ENCODE results near the gene SLC9A9. TPM values are rescaled to one million over a fixed set of nuclear protein-coding genes. Genes with fewer than 3 reads are reported as not detected.

The SLC9A9 gene
- polyA plus RNA-seq, 1 experiment: 2.4 TPM

DNA sequence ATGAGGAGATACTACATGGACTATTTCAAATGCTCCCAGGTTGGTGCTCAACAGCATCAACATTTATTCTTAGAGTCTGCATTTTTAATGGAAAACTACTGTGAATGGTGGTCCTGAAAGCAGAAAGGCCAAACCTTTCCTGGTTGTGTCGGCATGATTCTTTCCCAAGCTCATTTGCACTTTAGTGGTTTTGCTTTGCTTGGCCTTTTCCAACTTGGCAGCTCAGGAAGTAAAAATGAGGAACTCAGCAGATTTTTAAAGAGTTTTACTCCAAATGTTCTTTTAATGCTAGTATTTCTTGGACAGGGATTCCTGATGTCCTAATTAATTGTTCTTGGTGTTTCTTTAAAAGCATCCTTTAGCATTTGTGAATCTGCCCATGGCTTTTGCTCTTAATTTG is 197.4 kb downstream of the SLC9A9 start:
- no peak for DNase-seq (ENCODE audit: low read depth)
- H3K27me3 ChIP-seq (ENCODE audit: control insufficient read depth, insufficient read depth, low read length): no peaks in the 10 kb centered on the region
- POLR2A ChIA-PET: no interaction called here
- CTCF ChIA-PET: interaction anchor here (1.4 kb wide), 1 partner anchor 9 kb away, joined by 6 read pairs; no protein-coding TSS in a partner anchor
- TF ChIP-seq, protein P1, sequence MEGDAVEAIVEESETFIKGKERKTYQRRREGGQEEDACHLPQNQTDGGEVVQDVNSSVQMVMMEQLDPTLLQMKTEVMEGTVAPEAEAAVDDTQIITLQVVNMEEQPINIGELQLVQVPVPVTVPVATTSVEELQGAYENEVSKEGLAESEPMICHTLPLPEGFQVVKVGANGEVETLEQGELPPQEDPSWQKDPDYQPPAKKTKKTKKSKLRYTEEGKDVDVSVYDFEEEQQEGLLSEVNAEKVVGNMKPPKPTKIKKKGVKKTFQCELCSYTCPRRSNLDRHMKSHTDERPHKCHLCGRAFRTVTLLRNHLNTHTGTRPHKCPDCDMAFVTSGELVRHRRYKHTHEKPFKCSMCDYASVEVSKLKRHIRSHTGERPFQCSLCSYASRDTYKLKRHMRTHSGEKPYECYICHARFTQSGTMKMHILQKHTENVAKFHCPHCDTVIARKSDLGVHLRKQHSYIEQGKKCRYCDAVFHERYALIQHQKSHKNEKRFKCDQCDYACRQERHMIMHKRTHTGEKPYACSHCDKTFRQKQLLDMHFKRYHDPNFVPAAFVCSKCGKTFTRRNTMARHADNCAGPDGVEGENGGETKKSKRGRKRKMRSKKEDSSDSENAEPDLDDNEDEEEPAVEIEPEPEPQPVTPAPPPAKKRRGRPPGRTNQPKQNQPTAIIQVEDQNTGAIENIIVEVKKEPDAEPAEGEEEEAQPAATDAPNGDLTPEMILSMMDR (IDR thresholded peaks at IDR 0.05; ENCODE audit: insufficient read depth, low read depth, low read length): no peak
- no peaks in the 10 kb centered on the region for H3K36me3 ChIP-seq (ENCODE audit: control insufficient read depth, insufficient read depth, low read length)
- H3K4me3 ChIP-seq (ENCODE audit: low read depth, low read length): no peak overlapping the region

DNA sequence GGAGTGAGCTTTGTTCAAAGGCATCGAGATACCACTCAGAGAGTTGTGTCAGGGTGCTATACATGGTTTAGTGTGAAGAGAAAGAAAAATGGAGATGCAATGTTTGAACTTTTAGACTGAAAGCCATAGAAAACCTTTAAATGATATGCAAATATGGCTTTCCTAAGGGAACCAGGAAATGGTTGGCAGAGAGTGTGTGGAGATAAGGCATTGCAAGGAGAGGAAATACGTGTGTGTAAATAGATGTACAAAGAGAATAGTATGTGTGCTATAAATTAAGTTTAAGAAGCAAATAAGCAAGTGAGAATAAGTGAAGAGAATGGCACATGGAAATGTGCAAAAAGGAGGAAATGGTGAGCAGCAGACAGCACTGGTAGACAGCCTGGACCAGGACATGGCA is 198.1 kb downstream of the SLC9A9 start:
- Histone ChIP-seq H3K27me3 (ENCODE audit: control insufficient read depth, insufficient read depth, low read length) (no peaks in the 10 kb centered on the region), H3K36me3 (ENCODE audit: control insufficient read depth, insufficient read depth, low read length) (no peaks in the 10 kb centered on the region), H3K4me3 (ENCODE audit: low read depth, low read length) (no peak overlapping the region)
- TF ChIP-seq, protein P1 (IDR thresholded peaks at IDR 0.05; ENCODE audit: insufficient read depth, low read depth, low read length): no peak
- CTCF ChIA-PET: interaction anchor here (1.1 to 2.4 kb wide), 3 partner anchors 10 to 529 kb away, joined by 3 to 7 read pairs (median 6); no protein-coding TSS in a partner anchor
- POLR2A ChIA-PET: no interaction called here
- DNase-seq (ENCODE audit: low read depth): no peak

DNA sequence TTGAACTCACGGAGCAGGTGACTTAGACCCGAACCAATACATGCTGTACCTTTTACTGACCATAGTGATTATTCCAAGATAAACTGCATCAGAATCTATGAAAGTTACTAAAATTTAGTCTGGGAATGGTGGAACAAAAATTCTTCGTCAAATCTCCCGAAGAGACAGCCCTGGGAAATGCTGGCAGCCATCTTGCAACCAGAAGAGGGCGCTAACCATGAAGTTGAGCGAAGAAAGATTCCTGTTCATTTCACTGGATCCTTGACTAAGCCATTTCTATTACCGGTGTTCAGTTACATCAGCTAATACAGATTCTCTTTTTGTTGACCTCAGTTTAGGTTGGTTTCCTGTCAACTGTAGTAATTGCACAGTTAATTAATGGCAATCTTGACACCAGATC is 199.6 kb downstream of the SLC9A9 start:
- ChIA-PET POLR2A (no interaction called here), CTCF (interaction anchor here (0.9 to 2.4 kb wide), 2 partner anchors 10 to 25 kb away, joined by 4 to 7 read pairs; no protein-coding TSS in a partner anchor)
- no peak for DNase-seq (ENCODE audit: low read depth)
- Histone ChIP-seq H3K27me3 (ENCODE audit: control insufficient read depth, insufficient read depth, low read length) (no peaks in the 10 kb centered on the region), H3K4me3 (ENCODE audit: low read depth, low read length) (no peak overlapping the region), H3K36me3 (ENCODE audit: control insufficient read depth, insufficient read depth, low read length) (no peaks in the 10 kb centered on the region)
- TF ChIP-seq, protein P1 (IDR thresholded peaks at IDR 0.05; ENCODE audit: insufficient read depth, low read depth, low read length): peak; percentile 28; the same call in 1 of the 2 replicates

DNA sequence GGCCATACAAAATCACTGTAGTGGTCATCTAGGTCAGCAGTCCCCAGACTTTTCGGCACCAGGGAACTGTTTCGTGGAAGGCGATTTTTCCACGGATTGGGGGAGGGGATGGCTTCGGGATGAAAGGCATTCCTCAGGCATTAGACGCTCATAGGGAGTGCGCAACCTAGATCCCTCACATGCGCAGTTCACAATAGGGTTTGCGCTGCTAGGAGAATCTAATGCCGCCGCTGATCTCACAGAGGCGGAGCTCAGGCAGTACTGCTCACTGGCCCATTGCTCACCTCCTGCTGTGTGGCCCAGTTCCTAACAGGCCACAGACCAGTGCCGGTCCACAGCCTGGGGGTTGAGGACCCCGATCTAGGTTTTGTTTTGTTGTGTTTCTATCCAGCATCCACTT is 200.1 kb downstream of the SLC9A9 start:
- CTCF ChIA-PET: interaction anchor here (2.4 kb wide), 1 partner anchor 26 kb away, joined by 7 read pairs; no protein-coding TSS in a partner anchor
- H3K4me3 ChIP-seq (ENCODE audit: low read depth, low read length): no peak overlapping the region
- no peaks in the 10 kb centered on the region for H3K36me3 ChIP-seq (ENCODE audit: control insufficient read depth, insufficient read depth, low read length)
- DNase-seq (ENCODE audit: low read depth): no peak
- TF ChIP-seq, protein P1 (IDR thresholded peaks at IDR 0.05; ENCODE audit: insufficient read depth, low read depth, low read length): no peak
- POLR2A ChIA-PET: no interaction called here
- H3K27me3 ChIP-seq (ENCODE audit: control insufficient read depth, insufficient read depth, low read length): no peaks in the 10 kb centered on the region

DNA sequence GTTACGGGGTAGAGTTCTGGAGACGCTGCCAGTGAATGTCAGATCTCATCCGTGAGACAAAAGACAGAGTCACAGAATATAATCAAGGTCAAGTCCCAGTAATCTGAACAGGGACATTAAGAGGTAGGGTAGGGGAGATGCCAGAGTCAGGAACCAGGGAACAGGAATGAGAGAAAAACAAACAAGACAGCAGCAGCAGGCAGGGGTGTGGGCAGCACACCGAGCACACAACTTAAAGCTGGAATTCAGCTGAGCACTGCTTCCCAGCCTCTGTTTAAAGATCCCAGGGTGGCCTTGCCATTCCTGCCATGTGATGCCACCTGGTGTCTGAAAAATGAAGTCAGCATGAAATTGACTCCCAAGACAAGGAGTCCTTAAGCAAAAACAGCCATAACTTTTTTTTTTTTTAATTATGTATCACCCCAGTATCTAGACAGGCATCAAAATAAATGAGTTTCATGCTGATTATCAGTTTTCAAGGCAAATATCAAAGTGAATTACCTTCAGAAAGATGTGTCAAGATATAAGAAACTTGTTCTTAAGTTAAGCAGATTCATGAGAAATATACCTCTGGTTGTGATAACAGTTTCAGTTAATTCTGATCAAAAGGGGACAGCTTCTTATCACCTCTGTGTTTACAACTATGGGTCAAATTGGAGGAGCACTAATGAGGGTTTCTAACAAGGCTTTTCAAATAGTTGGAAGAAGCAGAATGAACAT is 203.7 kb downstream of the SLC9A9 start:
- DNase-seq (ENCODE audit: low read depth): peak; percentile 15
- ChIA-PET POLR2A (no interaction called here), CTCF (interaction anchor here (0.6 to 2.2 kb wide), 26 partner anchors 9 to 1010 kb away, joined by 3 to 15 read pairs (median 4); no protein-coding TSS in a partner anchor)
- Histone ChIP-seq H3K27me3 (ENCODE audit: control insufficient read depth, insufficient read depth, low read length) (peaks cover 1% of the 10 kb centered on the region; the same call in 1 of the 2 replicates), H3K4me3 (ENCODE audit: low read depth, low read length) (no peak overlapping the region), H3K36me3 (ENCODE audit: control insufficient read depth, insufficient read depth, low read length) (no peaks in the 10 kb centered on the region)
- TF ChIP-seq, protein P1 (IDR thresholded peaks at IDR 0.05; ENCODE audit: insufficient read depth, low read depth, low read length): peak; percentile 62
